HepG2 (cell line): ENCODE results near the gene NTM. TPM values are rescaled to one million over a fixed set of nuclear protein-coding genes. Genes with fewer than 3 reads are reported as not detected.

Experiments used
- ATAC-seq: fragments of 200-7000 bp; cut with Tn5 transposase; 3 replicates; pipeline ENCODE4 v1.9.1; 2020; ENCODE audit warnings: mild to moderate bottlenecking, moderate library complexity
- Bru-seq: library from RNA; stranded (reverse); fragments of 400-500 nt; gene quantifications from one replicate; lab custom pipeline; 2021; lab: Mats Ljungman, UMichigan
- BruChase-seq, 2 experiments: library from RNA; stranded (reverse); fragments of 400-500 nt; gene quantifications; one replicate each; lab custom pipeline; 2021; lab: Mats Ljungman, UMichigan
- BruUV-seq: library from RNA; stranded (reverse); fragments of 400-500 nt; replicated peaks from 2 replicates; lab custom pipeline; 2021; lab: Mats Ljungman, UMichigan
- CTCF ChIA-PET: fragments of 300-600 bp; formaldehyde crosslinking; extraction: SDS; loops from one replicate; lab custom pipeline; 2021; ENCODE audit warnings: low total read pairs, inconsistent platforms, low intra/inter-chr PET ratio; lab: Yijun Ruan, JAX
- POLR2A ChIA-PET: fragments of 350-600 bp; sonication (Branson Sonifier 250); formaldehyde crosslinking; loops from one replicate; lab custom pipeline; 2020; ENCODE audit warnings: antibody characterized with exemption, inconsistent platforms; lab: Yijun Ruan, JAX
- DNase-seq: peaks from one replicate; pipeline ENCODE4 v3.0.0-alpha.2; 2015; ENCODE audit warnings: low spot score
- FAIRE-seq: peaks from 3 replicates; lab custom pipeline; 2011; peaks lifted over from hg19 to GRCh38; lab: Jason Lieb, UNC
- H2AFZ ChIP-seq: one replicate; pipeline ENCODE4 v1.6.1; 2011; ENCODE audit warnings: low read length, inconsistent platforms
- H3K27ac ChIP-seq: fragments of 300-600 bp; 3 replicates; pipeline ENCODE4 v1.8.0; 2011; ENCODE audit warnings: mixed run types, mild to moderate bottlenecking, mixed read lengths, low read length, inconsistent platforms; ENCODE audit not compliant: insufficient read depth; ENCODE audit errors: extremely low read length
- H3K27me3 ChIP-seq, 2 experiments: fragments of 200-600 bp in 1 of 2; 2 replicates in 1 of 2; 3 replicates in 1 of 2; pipeline versions ENCODE4 v1.6.0 to v1.8.0; 2011; ENCODE audit warnings: low read length in 2 of 2, mild to moderate bottlenecking in 2 of 2, moderate library complexity in 2 of 2, inconsistent platforms in 1 of 2; ENCODE audit not compliant: insufficient read depth in 2 of 2, control insufficient read depth in 1 of 2
- H3K36me3 ChIP-seq, 2 experiments: fragments of 200-600 bp in 1 of 2; replicated peaks in 1 of 2; 2 replicates in 1 of 2; 3 replicates in 1 of 2; pipeline versions ENCODE4 v1.5.1 to v1.8.0; 2011; ENCODE audit warnings: low read length in 2 of 2, inconsistent platforms in 1 of 2; ENCODE audit not compliant: insufficient read depth in 2 of 2, control insufficient read depth in 1 of 2
- H3K4me1 ChIP-seq: 2 replicates; pipeline ENCODE4 v1.5.1; 2012; ENCODE audit warnings: low read length, inconsistent platforms; ENCODE audit not compliant: insufficient read depth
- H3K4me2 ChIP-seq: 2 replicates; pipeline ENCODE4 v1.6.0; 2011; ENCODE audit warnings: low read depth, low read length, inconsistent platforms
- H3K4me3 ChIP-seq, 3 experiments: fragments of 200-600 bp in 1 of 3; sonication (generic), shearing (Covaris generic) in 1 of 3; replicated peaks in 1 of 3; 2 replicates each; pipeline ENCODE4 v1.5.1; 2011 to 2016; ENCODE audit warnings: low read length in 3 of 3, inconsistent platforms in 2 of 3, low read depth in 2 of 3, mild to moderate bottlenecking in 2 of 3, control low read depth in 1 of 3, mixed read lengths in 1 of 3; ENCODE audit not compliant: insufficient read depth in 1 of 3
- H3K79me2 ChIP-seq: one replicate; pipeline ENCODE4 v1.6.1; 2011; ENCODE audit warnings: low read length, inconsistent platforms; ENCODE audit not compliant: insufficient read depth
- H3K9ac ChIP-seq: 2 replicates; pipeline ENCODE4 v1.6.0; 2011; ENCODE audit warnings: mild to moderate bottlenecking, low read depth, low read length, inconsistent platforms; ENCODE audit not compliant: insufficient read depth
- H3K9me3 ChIP-seq: 2 replicates; pipeline ENCODE4 v1.5.1; 2012; ENCODE audit warnings: mild to moderate bottlenecking, low read length
- H4K20me1 ChIP-seq: 2 replicates; pipeline ENCODE4 v1.6.0; 2011; ENCODE audit warnings: inconsistent platforms, mild to moderate bottlenecking, low read length, moderate library complexity; ENCODE audit not compliant: insufficient read depth
- ELF1 ChIP-seq: sonication (generic); formaldehyde crosslinking; IDR thresholded peaks from 2 replicates; pipeline ENCODE4 v1.4.0; 2020; ENCODE audit warnings: missing genetic modification reagents
- GATAD2A ChIP-seq: IDR thresholded peaks from 2 replicates; pipeline ENCODE4 v1.6.1; 2016
- HNF4A ChIP-seq: sonication (generic); formaldehyde crosslinking; IDR thresholded peaks from 2 replicates; pipeline ENCODE4 v1.4.0; 2020; ENCODE audit warnings: missing genetic modification reagents
- KLF12 ChIP-seq: sonication (generic); formaldehyde crosslinking; IDR thresholded peaks from 2 replicates; pipeline ENCODE4 v1.4.0; 2020; ENCODE audit warnings: missing genetic modification reagents, borderline replicate concordance
- NR2C2 ChIP-seq: sonication (generic); formaldehyde crosslinking; IDR thresholded peaks from 2 replicates; pipeline ENCODE4 v1.4.0; 2020; ENCODE audit warnings: missing genetic modification reagents, mild to moderate bottlenecking, moderate library complexity, borderline replicate concordance
- NR2F1 ChIP-seq, 2 experiments: fragments of 450-650 bp in 1 of 2; formaldehyde crosslinking in 1 of 2; IDR thresholded peaks; 2 replicates each; pipeline versions ENCODE4 v1.5.0 to v1.6.1; 2016 to 2020; ENCODE audit warnings: mild to moderate bottlenecking in 1 of 2, missing compliant biosample characterization in 1 of 2, missing genetic modification reagents in 1 of 2, moderate library complexity in 1 of 2
- RCOR2 ChIP-seq: IDR thresholded peaks from 2 replicates; pipeline ENCODE4 v1.6.1; 2016; ENCODE audit warnings: missing biosample characterization, missing genetic modification reagents
- REST ChIP-seq, 2 experiments: IDR thresholded peaks; 2 replicates each; pipeline ENCODE4 v1.6.1; 2011 to 2012; ENCODE audit warnings: low read length in 2 of 2, borderline replicate concordance in 1 of 2, low read depth in 1 of 2, mild to moderate bottlenecking in 1 of 2, moderate library complexity in 1 of 2
- SIX4 ChIP-seq: sonication (generic); formaldehyde crosslinking; IDR thresholded peaks from 2 replicates; pipeline ENCODE4 v1.4.0; 2020; ENCODE audit warnings: missing genetic modification reagents
- ZBTB1 ChIP-seq: sonication (generic); formaldehyde crosslinking; IDR thresholded peaks from 2 replicates; pipeline ENCODE4 v1.4.0; 2020; ENCODE audit warnings: missing genetic modification reagents, borderline replicate concordance
- ZNF775 ChIP-seq: sonication (generic); formaldehyde crosslinking; IDR thresholded peaks from 2 replicates; pipeline ENCODE4 v1.4.0; 2020; ENCODE audit warnings: missing genetic modification reagents, mild to moderate bottlenecking, moderate library complexity, borderline replicate concordance
- WGBS: methylation state at CpG from one replicate; pipeline ENCODE4 v1.1.6; 2017; ENCODE audit warnings: low lambda C conversion rate; 5-methylcytosine and 5-hydroxymethylcytosine counted together
- in situ Hi-C: cut with HindIII; loops from 2 replicates; pipeline ENCODE4 v1.10.0; 2017; ENCODE audit warnings: low pct_unique_long_range_greater_than_20kb; ENCODE audit not compliant: extremely low pct_ligation_motif_present
- intact Hi-C: fragments of 100-400 bp; cut with micrococcal nuclease; formaldehyde crosslinking; loops from one replicate; pipeline ENCODE4 v1.10.0; 2022; ENCODE audit not compliant: unreplicated experiment
- long read RNA-seq, 2 experiments: library from RNA in 1 of 2; library from polyadenylated mRNA in 1 of 2; stranded (forward) in 1 of 2; unstranded in 1 of 2; transcript quantifications; one replicate each; pipeline ENCODE4 v2.0.0, GENCODE V29; 2019 to 2022
- polyA minus RNA-seq, 3 experiments: library from RNA; depleted of rRNA, polyadenylated mRNA; stranded (reverse); fragments of >200 nt; gene quantifications; 2 replicates each; pipeline ENCODE4 v1.2.3, GENCODE V29; 2011; ENCODE audit warnings: low replicate concordance in 1 of 3
- polyA plus RNA-seq, 8 experiments: library from polyadenylated mRNA; depleted of rRNA in 3 of 8; stranded (reverse) in 7 of 8; unstranded in 1 of 8; fragments of >200 nt; fragmentation: Illumina TruSeq in 4 of 8; extraction: Trizol in 4 of 8; gene quantifications; 2 replicates each; pipeline versions ENCODE4 v1.2.1 to v1.2.3, GENCODE V29; 2011 to 2016; ENCODE audit warnings: low read depth in 4 of 8, missing spikeins in 1 of 8, mixed read lengths in 1 of 8; ENCODE audit not compliant: insufficient read depth in 1 of 8
- total RNA-seq, 5 experiments: library from RNA; depleted of rRNA; stranded (reverse); fragments of >200 nt; fragmentation: Illumina TruSeq; extraction: Trizol; gene quantifications; 2 replicates each; pipeline ENCODE4 v1.2.3, GENCODE V29; 2016; ENCODE audit warnings: low read depth in 1 of 5
- TF ChIP-seq, protein P1 (sequence below): sonication (generic); formaldehyde crosslinking; IDR thresholded peaks from 2 replicates; pipeline ENCODE4 v1.5.0; 2020; ENCODE audit warnings: missing genetic modification reagents, mild to moderate bottlenecking, borderline replicate concordance

Gene NTM
- total RNA-seq (2016; rRNA removed; fragmentation: Illumina TruSeq; extraction: Trizol) (not detected in 2 replicates), polyA plus RNA-seq (2011; rRNA removed) (not detected in 2 replicates), polyA minus RNA-seq (2011; rRNA and poly(A)+ RNA removed; ENCODE audit: low replicate concordance) (not detected in 2 replicates), Bru-seq, nascent RNA (not detected), BruChase-seq, experiment 1, labeled RNA remaining after a 6-hour chase (percentile 0 among the genes with signal in this experiment), BruChase-seq, experiment 2, labeled RNA remaining after a 2-hour chase (percentile 0 among the genes with signal in this experiment)
- total RNA-seq (2016; cell fraction: cytosol; rRNA removed; fragmentation: Illumina TruSeq; extraction: Trizol; ENCODE audit: low read depth) = not detected in 2 replicates
- not detected in 2 replicates for total RNA-seq (2016; cell fraction: insoluble cytoplasmic fraction; rRNA removed; fragmentation: Illumina TruSeq; extraction: Trizol)
- not detected in 2 replicates for total RNA-seq (2016; cell fraction: membrane; rRNA removed; fragmentation: Illumina TruSeq; extraction: Trizol)
- total RNA-seq (2016; cell fraction: nucleus; rRNA removed; fragmentation: Illumina TruSeq; extraction: Trizol) = not detected in 2 replicates
- not detected in 2 replicates for polyA plus RNA-seq (2011; cell fraction: cytosol; rRNA removed)
- not detected in 2 replicates for polyA plus RNA-seq (2011; cell fraction: nucleus; rRNA removed)
- not detected in 2 replicates for polyA plus RNA-seq (2012)
- not detected in 2 replicates for polyA plus RNA-seq (2016; cell fraction: cytosol; fragmentation: Illumina TruSeq; extraction: Trizol; ENCODE audit: low read depth)
- polyA plus RNA-seq (2016; cell fraction: insoluble cytoplasmic fraction; fragmentation: Illumina TruSeq; extraction: Trizol; ENCODE audit: low read depth) = not detected in 2 replicates
- polyA plus RNA-seq (2016; cell fraction: membrane; fragmentation: Illumina TruSeq; extraction: Trizol; ENCODE audit: low read depth) = not detected in 2 replicates
- not detected in 2 replicates for polyA plus RNA-seq (2016; cell fraction: nucleus; fragmentation: Illumina TruSeq; extraction: Trizol; ENCODE audit: insufficient read depth, low read depth)
- not detected in 2 replicates for polyA minus RNA-seq (2011; cell fraction: cytosol; rRNA and poly(A)+ RNA removed)
- not detected in 2 replicates for polyA minus RNA-seq (2011; cell fraction: nucleus; rRNA and poly(A)+ RNA removed)
- long read RNA-seq, experiment 1 = 0 reads
- long read RNA-seq, experiment 2 = 0 reads

GRCh38 chr11:131370090-131370751 lies at the start of gene NTM:
Gene NTM (plus strand): TSS chr11:131370615.
- no peaks in the 10 kb centered on the region for H3K79me2 ChIP-seq
- ChIA-PET CTCF (no interaction called here), POLR2A (no interaction called here)
- no TSS peak for BruUV-seq
- H3K4me2 ChIP-seq = no peak within 1 kb of the TSS
- ATAC-seq = no peak
- intact Hi-C loops = no loop called here
- in situ Hi-C loops = no loop called here
- H3K27me3 ChIP-seq = peaks cover 1 to 31% of the 10 kb centered on the region in 2 experiments; a peak in 3 of 5 replicates
- no peak for FAIRE-seq
- H2AFZ ChIP-seq = no peak within 1 kb of the TSS
- no peak within 1 kb of the TSS for H3K27ac ChIP-seq
- H4K20me1 ChIP-seq = no peaks in the 10 kb centered on the region
- no peaks in the 10 kb centered on the region for H3K9me3 ChIP-seq
- no peak for DNase-seq
- H3K4me1 ChIP-seq = no peaks in the 10 kb centered on the region
- H3K36me3 ChIP-seq = no peaks in the 10 kb centered on the region
- H3K9ac ChIP-seq = no peak within 1 kb of the TSS
- H3K4me3 ChIP-seq = no peak within 1 kb of the TSS
- WGBS = 49% methylated on average over 5 of the region's 7 CpGs
- no peak for TF ChIP-seq GATAD2A (CRISPR knock-in tag)
- TF ChIP-seq NR2F1 (CRISPR knock-in tag; IDR thresholded peaks at IDR 0.05) = no peak
- no peak for TF ChIP-seq HNF4A (CRISPR knock-in tag)
- TF ChIP-seq ZBTB1 (CRISPR knock-in tag) = no peak
- TF ChIP-seq REST (IDR thresholded peaks at IDR 0.05; ENCODE audit: borderline replicate concordance in 1 of 2, low read depth in 1 of 2, low read length in 2 of 2) = no peak
- no peak for TF ChIP-seq SIX4 (CRISPR knock-in tag)
- TF ChIP-seq ELF1 = no peak
- TF ChIP-seq ZNF775 = no peak
- TF ChIP-seq NR2C2 (CRISPR knock-in tag) = no peak
- TF ChIP-seq, protein P1, sequence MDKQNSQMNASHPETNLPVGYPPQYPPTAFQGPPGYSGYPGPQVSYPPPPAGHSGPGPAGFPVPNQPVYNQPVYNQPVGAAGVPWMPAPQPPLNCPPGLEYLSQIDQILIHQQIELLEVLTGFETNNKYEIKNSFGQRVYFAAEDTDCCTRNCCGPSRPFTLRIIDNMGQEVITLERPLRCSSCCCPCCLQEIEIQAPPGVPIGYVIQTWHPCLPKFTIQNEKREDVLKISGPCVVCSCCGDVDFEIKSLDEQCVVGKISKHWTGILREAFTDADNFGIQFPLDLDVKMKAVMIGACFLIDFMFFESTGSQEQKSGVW (CRISPR knock-in tag) = no peak
- TF ChIP-seq KLF12 (CRISPR knock-in tag) = no peak
- no peak for TF ChIP-seq RCOR2 (CRISPR knock-in tag)
